G401 (cell line): ENCODE data around the gene LRRC3C. TPM values are rescaled to one million over a fixed set of nuclear protein-coding genes. Genes with fewer than 3 reads are reported as not detected.
A peak's percentile ranks its signal among the peaks of the same experiment; 100 is the strongest.

Source experiments
- DNase-seq: peaks from one replicate; pipeline ENCODE4 v3.0.0-alpha.2; 2015; ENCODE audit warnings: low spot score
- in situ Hi-C: cut with HindIII; loops from 2 replicates; pipeline ENCODE4 v1.10.0; 2016; ENCODE audit warnings: low sequenced_read_pairs, mixed read lengths
- total RNA-seq: library from RNA; depleted of rRNA; stranded (reverse); fragments of >200 nt; shearing (Covaris generic); gene quantifications from 2 replicates; pipeline ENCODE4 v1.2.3, GENCODE V29; 2014

Gene LRRC3C
- total RNA-seq, 1 experiment from 2014 or later: not detected

DNA sequence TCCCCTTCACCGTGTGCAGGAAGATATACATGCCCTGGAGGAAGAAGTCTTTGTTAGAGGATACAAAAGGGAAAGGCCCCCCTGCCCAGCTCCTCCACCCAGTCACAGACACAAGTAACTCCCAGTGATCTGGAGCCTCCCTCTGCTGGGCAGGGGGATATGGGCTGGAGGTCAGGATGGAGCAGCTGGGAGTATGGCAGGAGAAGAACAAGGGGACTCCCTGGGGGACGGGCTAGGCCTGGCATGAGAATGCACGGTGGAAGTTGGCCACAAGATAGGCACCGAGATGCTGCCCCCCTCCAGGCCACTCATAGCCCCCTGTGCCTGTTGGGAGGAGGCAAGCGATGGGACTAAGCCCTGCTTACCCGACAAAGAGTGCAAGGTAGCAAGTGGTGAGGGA is 4.3 kb upstream of the LRRC3C start:
- DNase-seq: no peak
- in situ Hi-C loops: no loop called here

DNA sequence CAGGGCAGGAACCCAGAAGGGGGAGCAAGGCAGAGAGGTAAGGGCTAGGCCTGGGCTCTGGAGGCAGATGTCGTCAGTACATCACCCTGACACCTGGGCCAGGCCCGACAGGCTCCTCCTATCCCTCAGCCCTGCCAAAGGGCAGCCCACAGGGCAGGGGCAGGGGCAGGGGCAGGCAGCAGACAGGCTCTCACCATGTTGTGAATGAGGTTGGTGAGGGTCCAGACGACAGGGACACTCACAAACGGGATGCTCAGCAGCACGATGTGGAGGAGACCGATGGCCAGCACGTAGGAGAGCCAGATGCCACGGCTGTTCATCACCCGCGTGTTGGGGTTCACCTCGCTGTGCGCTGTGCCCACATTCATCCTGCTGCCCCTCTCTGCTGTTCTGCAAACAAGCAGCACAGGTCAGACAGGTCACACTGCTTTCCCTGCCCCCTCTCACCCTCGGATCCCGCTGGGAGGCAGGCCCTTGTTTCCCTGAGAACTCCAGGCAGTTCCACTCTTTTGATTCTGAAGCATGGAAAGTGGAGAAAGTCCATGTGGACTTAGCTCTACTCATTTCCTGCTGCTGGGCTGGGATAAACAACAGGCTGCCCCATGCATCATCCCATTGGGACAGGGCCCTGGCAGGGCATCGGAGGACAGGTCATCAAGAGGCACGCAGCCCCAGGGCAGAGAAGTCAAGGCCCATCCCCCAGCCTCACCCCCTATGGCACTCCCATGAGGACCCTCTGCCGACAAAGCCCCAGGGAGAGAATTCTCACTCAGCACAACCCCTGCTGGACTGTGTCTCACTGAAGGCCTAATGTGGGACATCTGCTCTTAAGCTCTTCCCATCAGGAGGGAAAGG is 3.5 kb upstream of the LRRC3C start:
- DNase-seq: no peak
- in situ Hi-C loops: no loop called here

DNA sequence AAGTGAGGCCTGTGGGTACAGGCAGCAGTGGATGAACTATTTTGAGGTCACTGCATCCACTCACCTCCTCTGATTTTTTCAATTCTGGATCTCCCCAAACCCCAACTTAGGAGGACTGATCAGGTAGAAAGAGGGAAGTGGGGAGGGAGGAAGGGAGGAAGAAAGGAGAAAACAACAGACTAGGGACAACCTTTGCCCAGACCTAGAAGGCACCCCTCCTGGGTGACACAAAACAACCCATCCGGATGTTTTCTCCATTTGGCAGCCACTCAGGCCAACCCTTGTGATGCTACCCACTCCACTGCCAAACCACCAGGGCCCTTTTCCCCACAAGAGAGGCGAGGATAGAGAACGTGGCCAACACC is 2.9 kb upstream of the LRRC3C start:
- DNase-seq: no peak
- in situ Hi-C loops: no loop called here

DNA sequence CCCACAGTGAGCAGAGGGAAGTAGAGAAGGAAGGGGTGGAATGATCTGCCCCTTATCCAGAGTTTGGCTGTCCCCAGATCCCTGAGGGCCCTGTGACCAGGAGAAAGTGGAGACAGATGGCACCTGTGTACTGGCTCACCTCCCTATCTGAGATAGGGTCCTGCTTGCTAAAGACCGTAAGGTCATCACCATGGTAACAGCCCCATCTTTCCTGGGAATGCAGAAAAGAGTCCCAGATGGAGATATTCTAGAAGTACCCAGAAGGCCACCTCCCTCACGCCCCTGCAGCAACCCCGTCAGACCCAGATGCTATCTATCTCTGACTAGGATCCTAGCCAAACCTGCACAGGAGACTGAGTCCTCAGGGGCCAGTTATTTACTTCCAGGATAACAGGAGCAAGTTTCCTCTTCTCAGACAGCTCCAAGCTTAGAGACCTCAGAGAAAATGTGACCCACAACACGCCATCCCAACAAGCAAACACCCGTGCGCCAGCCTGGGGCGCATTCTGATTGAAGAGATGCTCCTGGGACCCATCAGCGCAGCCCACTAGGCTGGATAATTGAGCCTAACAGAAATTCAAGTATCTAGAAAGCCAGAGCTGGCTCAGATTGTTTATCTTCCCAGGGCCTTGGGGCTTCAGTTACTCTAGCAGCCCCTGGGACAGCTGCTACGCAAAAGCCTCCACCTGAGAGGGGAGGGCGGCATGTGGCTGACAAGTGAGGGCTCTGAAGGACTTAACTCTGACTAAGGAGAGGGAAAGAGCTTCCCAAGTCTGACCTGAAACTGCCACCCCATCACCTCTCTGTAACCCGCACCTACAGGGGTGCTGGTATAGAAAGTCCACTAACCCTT is 2.0 kb upstream of the LRRC3C start:
- DNase-seq: no peak
- in situ Hi-C loops: no loop called here

DNA sequence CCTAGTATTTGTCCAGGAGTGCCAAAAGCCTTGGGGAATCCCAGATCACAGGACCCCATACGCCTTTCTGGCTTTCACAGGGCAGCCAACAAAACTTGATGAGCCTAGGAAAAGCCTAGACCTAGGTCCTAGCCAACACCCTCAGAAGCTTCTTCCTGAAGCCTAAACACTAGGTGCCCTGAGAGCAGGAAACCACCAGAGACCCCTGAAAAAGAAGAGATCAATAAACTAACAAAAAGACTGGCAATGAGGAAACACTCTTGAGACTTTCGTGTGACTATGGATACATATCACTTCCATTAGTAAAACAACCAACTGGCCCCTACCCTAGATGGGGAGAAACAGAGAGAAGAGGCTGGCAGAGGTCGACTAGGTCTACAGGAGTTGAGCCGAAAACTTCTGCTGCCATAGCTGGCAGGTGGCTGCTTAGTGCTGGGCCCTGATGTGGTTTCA is 1.4 kb upstream of the LRRC3C start:
- in situ Hi-C loops: no loop called here
- no peak for DNase-seq

DNA sequence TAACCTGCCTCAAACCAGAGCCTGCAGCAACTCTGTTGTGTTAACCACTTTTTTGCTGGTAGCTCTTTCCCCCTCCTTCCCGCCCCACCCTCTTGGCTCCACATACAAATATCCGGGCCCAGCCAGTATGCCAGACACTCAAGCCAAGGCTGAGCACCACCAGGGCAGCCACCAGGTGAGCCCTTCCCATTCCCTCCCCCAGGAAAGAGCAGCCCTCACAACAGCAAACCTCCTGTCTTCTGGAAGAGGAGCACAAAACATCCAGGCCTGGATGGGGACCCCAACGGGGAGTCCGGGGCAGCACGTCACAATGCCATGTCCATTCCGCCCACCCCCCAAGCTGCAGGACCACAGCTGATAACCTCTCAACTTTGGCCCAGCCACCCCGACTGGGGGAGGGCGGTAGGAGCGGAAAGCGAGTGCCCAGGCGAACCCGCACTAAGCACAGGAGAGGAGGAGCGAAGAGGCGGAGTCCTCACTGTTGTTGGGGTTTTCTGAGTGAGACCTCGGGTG is 888 bp upstream of the LRRC3C start:
- in situ Hi-C loops: no loop called here
- peak; percentile 11 for DNase-seq

DNA sequence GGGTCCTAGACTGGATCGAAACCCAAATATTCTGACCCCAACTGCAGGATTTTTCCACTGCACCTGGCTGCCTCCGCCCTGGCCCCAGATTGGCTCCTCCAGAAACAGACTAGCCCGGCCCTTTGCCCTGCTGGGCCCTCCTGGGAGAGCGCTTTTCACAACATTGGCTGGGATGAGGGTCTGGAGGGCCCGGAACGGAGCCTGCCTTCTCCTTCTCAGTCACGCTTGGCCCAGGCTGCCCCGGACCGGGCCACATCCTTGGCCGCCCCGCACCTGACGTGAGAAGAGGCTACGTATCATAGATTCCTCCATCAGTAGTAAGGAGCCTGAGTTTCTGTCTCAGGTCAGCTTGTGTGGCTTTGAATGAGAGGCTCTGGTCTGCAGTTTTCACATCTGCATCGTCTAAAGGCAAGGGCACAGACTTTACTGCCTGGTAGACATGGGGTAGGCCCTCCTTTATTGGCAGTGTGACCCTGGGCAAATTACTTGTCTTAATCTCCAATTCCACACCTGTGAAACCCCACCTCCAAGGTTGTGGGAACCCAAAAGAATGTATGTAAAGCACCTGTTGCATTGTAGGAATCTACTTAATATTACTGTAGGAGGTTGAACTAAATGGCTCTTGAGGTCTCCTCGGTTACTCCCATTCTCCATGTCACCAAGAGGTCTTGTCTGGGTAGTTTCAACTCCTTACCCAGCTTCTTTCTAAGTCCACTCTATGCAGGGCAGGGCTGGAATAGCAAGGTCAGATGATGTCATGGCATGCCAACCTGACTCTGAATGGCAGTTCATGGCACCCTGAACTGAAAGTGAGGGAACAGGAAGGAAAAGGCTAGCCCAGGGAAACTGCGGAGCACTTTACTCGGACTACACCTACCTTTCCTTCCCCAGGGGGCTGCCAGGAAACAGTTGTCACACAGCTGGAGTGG is 661 bp downstream of the LRRC3C start:
- DNase-seq: no peak
- in situ Hi-C loops: no loop called here

DNA sequence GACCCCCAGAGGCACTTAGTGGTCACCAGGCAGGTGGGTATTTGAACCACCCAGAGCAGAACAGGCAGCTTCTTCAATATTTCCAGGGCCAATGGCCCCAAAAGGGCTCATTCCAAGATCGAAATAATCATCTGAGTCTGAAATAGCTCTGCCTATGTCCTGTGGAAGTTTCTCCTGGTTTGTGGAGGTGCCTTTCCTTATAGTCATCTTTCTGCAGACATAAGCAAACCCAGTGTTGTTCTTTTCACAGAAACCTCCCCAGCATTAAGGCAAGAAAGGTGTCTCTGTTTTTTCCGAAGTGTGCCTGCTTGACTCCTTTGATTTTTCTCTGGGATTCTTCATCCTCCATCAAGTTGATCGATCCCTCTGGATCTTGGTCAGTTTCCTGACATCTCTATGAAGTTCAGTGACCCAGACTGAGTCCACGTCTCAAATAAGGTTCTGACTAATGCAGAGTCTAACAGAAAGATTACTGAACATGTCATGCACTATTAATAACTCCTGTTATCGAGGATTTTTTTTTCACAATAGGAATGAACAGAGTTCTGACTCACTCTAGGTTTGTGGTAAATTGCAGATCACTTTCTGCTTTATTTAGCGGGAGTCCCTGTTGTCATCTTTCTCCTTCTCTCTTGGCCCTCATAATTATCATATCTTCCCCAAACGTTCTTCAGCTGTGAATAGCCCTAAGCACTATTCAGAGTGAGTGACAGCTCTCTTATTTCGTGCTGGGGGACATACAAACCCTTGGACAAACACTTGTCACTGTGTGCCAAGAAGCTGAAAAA is 1.5 kb downstream of the LRRC3C start:
- in situ Hi-C loops: no loop called here
- DNase-seq: no peak

DNA sequence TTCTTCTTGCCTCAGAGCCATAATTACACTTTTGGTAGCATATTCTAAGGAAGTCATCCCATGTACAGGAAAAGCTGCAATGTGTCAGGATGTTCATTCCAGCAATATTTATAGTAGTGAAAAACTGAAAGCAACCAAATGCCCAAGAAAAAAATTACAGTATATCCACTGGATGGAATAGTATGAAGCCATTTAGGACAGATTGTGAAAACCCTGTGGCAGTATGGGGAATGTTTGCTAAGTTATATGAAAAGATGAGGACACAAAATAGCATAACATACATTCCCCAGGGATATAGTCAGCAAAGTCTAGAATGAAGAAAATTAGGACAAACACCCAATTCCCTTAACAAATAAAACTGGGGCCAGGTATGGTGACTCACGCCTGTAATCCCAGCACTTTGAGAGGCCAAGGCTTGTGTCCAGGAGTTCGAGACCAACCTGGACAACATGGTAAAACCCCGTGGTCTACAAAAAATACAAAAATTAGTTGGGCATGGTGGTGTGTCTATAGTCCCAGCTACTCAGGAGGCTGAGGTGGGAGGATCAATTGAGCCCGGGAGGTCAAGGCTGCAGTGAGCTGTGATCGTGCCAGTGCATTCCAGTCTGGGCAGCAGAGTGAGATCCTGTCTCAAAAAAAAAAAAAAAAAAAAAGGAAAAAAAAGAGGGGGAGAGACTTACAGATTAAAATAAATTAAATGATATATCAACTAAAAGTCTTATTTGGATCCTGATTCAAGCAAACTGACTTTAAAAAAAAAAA is 2.3 kb downstream of the LRRC3C start:
- in situ Hi-C loops: no loop called here
- DNase-seq: no peak

DNA sequence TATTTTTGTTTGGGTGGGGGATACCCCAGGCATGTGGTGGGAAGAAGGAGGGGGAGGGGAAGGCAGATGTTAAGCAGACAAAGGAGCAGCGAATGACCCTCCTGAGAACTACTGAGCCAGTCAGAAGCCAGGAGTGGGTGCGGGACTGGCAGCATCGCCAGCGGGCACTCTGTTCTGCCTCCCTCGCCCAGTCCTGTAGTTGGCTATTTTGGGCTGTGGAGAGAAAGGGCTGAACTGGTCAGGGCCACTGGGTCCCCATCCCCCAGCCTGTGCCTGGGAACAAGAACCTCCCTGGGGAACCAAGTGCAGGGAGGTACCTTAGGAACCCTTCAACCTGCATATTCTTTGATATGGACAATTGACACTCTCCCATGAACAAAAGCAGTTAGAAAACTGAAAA is 6.4 kb downstream of the LRRC3C start:
- DNase-seq: no peak
- in situ Hi-C loops: no loop called here

DNA sequence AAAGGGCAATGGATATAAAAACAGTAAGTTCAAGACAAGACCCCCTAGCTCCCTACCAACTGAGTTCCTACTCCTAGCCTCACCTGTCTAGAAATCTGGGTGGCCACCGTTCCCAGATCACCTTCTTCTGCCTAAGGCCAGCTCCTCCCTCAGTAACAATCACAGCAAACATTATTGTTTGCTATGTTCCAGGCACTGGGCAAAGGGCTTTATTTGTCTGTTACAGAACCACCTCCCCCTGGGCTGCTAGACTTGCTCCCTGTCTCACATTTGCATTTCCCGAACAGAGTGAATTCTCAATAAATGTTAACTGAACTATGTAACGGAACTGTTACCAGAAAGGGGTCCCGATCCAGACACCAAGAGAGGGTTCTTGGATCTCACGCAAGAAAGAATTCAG is 6.8 kb downstream of the LRRC3C start:
- in situ Hi-C loops: no loop called here
- DNase-seq: no peak

DNA sequence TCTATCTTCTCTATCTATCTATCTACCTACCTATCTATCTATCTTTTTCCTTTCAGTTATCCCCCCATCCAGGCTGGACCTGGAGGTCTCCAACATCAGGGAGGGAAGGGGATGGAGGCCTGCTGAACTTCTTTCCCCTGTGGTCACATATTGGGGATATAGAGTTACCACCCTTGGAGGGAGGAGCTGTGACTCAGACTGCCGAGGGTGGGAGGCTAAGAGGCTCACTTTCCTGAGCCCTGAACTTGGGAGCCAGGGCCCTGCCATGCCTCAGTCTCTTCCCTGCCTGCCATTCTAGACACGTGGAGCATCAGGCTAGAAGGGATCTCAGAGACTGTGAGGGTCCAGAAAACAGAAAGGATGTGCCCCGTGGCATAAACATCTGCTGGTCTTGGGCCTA is 8.4 kb downstream of the LRRC3C start:
- DNase-seq: no peak
- in situ Hi-C loops: no loop called here

DNA sequence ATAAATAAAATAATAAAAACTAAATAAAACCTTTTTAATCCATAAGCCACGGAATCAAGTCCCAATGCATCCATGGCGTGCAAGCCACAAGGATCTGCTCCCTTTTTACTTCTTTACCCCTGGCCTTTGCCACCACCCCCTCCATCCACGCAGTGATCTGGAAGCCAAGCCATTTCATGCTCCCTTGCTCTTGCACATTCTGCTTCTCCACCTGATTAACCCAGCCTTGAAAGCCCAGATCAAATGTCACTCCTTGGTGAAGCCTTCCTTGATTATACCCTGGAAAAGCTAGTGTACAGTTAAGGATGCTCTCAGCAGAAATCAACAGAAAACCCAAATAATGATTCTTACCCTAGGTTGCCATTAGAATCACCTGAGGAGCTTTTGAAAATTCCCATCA is 9.9 kb downstream of the LRRC3C start:
- DNase-seq: no peak
- in situ Hi-C loops: no loop called here

DNA sequence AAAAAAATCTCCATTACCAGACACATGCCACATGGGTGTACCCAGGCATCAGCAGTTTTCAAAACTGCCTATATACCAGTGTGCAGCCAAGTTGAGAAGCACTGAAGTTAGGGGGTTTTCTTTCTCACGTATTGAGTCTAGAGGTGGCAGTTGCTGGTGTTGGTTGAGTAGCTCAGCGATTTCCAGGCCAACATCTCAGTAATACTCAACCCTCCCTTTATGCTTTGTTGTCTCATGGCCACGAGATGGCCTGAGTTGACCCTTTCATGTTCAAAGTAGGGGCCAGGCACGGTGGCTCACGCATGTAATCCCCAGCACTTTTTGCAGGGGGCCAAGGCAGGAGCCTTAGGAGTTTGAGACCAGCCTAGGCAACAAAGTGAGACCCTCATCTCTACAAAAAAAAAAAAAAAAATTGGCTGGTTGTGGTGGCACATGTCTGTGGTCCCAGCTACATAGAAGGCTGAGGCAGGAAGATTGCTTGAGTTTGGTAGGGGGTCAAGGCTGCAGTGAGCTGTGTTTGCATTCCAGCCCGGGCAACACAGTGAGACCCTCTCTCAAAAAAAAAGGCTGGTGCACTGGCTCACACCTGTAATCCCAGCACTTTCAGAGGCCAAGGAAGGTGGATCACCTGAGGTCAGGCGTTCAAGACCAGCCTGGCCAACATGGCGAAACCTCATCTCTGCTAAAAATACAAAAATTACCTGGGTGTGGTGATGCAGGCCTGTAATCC is 10.8 kb downstream of the LRRC3C start:
- in situ Hi-C loops: no loop called here
- DNase-seq: no peak

DNA sequence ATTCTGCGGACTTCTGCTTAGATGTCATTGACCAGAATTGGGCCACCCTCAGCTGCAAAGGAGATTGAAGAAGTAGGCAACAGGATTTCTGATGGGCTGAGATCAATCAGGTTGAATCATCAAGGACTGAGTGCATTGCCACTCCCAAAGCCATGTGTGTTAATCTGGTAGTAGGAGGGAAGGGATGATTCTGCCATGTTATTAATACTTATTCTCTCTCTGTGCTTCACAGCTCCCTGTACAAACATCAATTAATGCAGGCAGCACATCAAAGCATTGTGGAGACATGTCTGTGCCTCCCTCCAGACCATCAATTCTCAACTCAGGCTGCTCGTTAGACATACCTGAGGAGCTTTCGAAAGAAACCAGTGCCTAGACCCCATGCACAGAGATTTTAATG is 11.6 kb downstream of the LRRC3C start:
- DNase-seq: no peak
- in situ Hi-C loops: no loop called here

DNA sequence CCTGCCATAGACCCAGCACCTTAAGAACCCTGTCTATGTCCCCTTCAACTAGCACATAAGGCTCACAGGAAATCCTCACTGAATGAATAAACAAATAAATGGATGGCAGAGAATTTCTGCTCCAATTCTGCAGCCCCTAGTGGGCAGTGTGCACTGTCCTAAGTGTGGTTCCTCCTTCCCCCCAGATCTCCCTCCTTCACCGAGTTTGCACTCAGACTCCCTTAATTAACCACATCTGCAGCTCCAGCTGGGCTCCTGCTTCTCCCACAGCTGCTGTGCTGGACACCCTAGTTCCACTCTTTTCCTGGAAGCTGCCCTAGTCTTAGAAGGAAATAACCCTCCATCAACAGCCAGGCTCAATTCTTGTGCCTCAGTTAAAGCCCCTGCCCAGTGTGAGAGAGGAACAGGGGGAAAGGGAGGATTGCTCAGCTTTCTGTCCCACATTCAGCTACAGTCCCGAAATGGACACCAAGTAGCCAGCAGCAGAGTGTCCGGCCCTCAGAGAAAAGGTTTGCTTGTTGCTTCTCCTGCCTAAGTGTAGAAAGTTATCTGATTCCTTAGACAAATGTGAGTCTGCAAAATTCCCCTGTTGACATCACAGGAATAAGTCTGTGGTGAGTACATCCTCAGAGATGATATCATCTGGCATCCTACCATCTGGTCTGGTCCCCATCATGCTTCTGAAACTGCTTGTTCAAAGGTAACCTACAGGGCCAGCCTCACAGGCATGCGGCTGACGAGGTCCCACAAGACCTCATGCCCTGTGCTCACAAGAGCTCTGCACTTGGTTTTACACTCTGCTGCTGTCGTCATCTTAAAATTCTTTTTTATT is 12.3 kb downstream of the LRRC3C start:
- no peak for DNase-seq
- in situ Hi-C loops: no loop called here
